ENCODE data around the gene AFF1.

Gene AFF1

GRCh38 chr4:86918539-86919072, 16.2 kb upstream of the AFF1 start:
- TF ChIP-seq RAD21 (IDR thresholded peaks at IDR 0.05; ENCODE audit: low read depth) (no peak), ZBTB7A (IDR thresholded peaks at IDR 0.05; ENCODE audit: low read depth) (no peak), TEAD4 (IDR thresholded peaks at IDR 0.05) (no peak), NFIC (IDR thresholded peaks at IDR 0.05) (no peak), FOXM1 (IDR thresholded peaks at IDR 0.05; ENCODE audit: borderline replicate concordance, low read depth) (no peak), EGR1 (IDR thresholded peaks at IDR 0.05) (no peak), CEBPB (IDR thresholded peaks at IDR 0.05) (no peak), TAF1 (IDR thresholded peaks at IDR 0.05; ENCODE audit: low read depth) (no peak), CREB1 (IDR thresholded peaks at IDR 0.05; ENCODE audit: low read depth) (no peak), EP300 (IDR thresholded peaks at IDR 0.05; ENCODE audit: borderline replicate concordance) (no peak), TCF12 (IDR thresholded peaks at IDR 0.05; ENCODE audit: low read depth) (no peak), YY1 (IDR thresholded peaks at IDR 0.05; ENCODE audit: low read depth) (no peak)
- TF ChIP-seq, protein P1, sequence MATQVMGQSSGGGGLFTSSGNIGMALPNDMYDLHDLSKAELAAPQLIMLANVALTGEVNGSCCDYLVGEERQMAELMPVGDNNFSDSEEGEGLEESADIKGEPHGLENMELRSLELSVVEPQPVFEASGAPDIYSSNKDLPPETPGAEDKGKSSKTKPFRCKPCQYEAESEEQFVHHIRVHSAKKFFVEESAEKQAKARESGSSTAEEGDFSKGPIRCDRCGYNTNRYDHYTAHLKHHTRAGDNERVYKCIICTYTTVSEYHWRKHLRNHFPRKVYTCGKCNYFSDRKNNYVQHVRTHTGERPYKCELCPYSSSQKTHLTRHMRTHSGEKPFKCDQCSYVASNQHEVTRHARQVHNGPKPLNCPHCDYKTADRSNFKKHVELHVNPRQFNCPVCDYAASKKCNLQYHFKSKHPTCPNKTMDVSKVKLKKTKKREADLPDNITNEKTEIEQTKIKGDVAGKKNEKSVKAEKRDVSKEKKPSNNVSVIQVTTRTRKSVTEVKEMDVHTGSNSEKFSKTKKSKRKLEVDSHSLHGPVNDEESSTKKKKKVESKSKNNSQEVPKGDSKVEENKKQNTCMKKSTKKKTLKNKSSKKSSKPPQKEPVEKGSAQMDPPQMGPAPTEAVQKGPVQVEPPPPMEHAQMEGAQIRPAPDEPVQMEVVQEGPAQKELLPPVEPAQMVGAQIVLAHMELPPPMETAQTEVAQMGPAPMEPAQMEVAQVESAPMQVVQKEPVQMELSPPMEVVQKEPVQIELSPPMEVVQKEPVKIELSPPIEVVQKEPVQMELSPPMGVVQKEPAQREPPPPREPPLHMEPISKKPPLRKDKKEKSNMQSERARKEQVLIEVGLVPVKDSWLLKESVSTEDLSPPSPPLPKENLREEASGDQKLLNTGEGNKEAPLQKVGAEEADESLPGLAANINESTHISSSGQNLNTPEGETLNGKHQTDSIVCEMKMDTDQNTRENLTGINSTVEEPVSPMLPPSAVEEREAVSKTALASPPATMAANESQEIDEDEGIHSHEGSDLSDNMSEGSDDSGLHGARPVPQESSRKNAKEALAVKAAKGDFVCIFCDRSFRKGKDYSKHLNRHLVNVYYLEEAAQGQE (IDR thresholded peaks at IDR 0.05; ENCODE audit: low read depth): no peak
- TF ChIP-seq, protein P2, sequence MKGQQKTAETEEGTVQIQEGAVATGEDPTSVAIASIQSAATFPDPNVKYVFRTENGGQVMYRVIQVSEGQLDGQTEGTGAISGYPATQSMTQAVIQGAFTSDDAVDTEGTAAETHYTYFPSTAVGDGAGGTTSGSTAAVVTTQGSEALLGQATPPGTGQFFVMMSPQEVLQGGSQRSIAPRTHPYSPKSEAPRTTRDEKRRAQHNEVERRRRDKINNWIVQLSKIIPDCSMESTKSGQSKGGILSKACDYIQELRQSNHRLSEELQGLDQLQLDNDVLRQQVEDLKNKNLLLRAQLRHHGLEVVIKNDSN (IDR thresholded peaks at IDR 0.05): no peak
- TF ChIP-seq, protein P3, sequence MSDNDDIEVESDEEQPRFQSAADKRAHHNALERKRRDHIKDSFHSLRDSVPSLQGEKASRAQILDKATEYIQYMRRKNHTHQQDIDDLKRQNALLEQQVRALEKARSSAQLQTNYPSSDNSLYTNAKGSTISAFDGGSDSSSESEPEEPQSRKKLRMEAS (IDR thresholded peaks at IDR 0.05): no peak

DNA sequence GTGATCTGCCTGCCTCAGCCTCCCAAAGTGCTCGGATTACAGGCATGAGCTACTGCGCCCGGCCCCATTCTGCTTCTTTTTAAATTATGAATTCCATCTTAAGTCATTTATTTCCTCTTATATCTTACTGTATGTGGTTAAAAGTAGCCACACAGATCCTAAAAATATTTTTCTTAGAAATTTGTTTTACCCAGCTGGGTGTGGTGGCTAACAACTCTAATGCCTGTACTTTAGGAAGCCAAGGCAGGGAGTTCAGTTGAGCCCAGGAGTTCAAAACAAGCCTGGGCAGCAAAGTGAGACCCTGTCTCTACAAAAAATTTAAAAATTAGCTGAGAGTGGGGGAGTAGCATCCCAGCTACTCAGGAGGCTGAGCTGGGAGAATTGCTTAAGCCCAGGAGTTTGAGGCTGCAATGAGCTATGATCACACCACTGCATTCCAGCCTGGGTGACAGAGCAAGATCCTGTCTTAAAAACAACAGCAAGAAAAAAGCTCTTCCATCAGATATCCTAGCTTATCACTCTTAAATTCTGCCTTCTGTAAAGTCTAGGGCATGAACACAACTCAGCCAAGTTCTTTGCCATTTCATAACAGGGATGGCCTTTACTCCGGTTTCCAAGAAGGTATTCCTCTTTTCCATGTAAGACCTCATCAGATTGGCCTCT, 15.1 kb upstream of the AFF1 start:
- TF ChIP-seq EGR1 (IDR thresholded peaks at IDR 0.05) (no peak), TAF1 (IDR thresholded peaks at IDR 0.05; ENCODE audit: low read depth) (no peak), RAD21 (IDR thresholded peaks at IDR 0.05; ENCODE audit: low read depth) (no peak), CREB1 (IDR thresholded peaks at IDR 0.05; ENCODE audit: low read depth) (no peak), ZBTB7A (IDR thresholded peaks at IDR 0.05; ENCODE audit: low read depth) (no peak), YY1 (IDR thresholded peaks at IDR 0.05; ENCODE audit: low read depth) (no peak), CEBPB (IDR thresholded peaks at IDR 0.05) (no peak), FOXM1 (IDR thresholded peaks at IDR 0.05; ENCODE audit: borderline replicate concordance, low read depth) (no peak)
- TF ChIP-seq, protein P3 (IDR thresholded peaks at IDR 0.05): no peak
- TF ChIP-seq, protein P2 (IDR thresholded peaks at IDR 0.05): no peak
- TF ChIP-seq, protein P1 (IDR thresholded peaks at IDR 0.05; ENCODE audit: low read depth): no peak

DNA sequence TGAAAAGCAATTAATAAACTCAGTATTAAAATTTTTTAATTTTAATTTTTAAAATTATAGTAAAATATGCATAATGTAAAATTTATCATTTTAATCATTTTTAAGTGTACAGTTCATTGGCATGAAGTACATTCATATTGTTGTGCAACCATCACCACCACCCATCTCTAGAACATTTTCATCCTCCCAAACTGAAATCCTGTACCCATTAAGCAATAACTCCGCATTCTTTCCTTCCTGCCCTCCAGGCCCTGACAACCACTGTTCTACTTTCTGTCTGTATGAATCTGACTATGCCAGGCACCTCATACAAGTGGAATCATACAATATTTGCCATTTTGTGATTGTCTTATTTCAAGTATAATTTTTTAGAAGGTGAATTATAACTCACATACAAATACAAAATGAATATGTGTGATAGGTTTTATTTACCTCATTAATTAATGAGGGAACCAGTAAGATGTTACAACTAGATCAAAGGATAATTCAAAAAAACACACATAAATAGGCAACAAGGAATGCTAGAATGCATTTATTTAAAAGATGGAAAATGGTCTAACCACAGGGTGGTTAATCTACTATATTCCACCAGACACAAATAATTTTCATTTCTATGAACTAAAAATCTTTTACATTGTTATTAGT, 13.1 kb upstream of the AFF1 start:
- TF ChIP-seq EGR1 (IDR thresholded peaks at IDR 0.05) (no peak), NFIC (IDR thresholded peaks at IDR 0.05) (no peak), TEAD4 (IDR thresholded peaks at IDR 0.05) (no peak), FOXM1 (IDR thresholded peaks at IDR 0.05; ENCODE audit: borderline replicate concordance, low read depth) (no peak), YY1 (IDR thresholded peaks at IDR 0.05; ENCODE audit: low read depth) (no peak), TAF1 (IDR thresholded peaks at IDR 0.05; ENCODE audit: low read depth) (no peak), CEBPB (IDR thresholded peaks at IDR 0.05) (no peak), TCF12 (IDR thresholded peaks at IDR 0.05; ENCODE audit: low read depth) (no peak), EP300 (IDR thresholded peaks at IDR 0.05; ENCODE audit: borderline replicate concordance) (no peak)
- TF ChIP-seq, protein P2 (IDR thresholded peaks at IDR 0.05): no peak

GRCh38 chr4:86924811-86925210, 10.0 kb upstream of the AFF1 start:
- no peak for TF ChIP-seq TAF1 (IDR thresholded peaks at IDR 0.05; ENCODE audit: low read depth)
- peak; percentile 24; the same call in 1 of the 2 replicates for TF ChIP-seq EP300 (IDR thresholded peaks at IDR 0.05; ENCODE audit: borderline replicate concordance)

DNA sequence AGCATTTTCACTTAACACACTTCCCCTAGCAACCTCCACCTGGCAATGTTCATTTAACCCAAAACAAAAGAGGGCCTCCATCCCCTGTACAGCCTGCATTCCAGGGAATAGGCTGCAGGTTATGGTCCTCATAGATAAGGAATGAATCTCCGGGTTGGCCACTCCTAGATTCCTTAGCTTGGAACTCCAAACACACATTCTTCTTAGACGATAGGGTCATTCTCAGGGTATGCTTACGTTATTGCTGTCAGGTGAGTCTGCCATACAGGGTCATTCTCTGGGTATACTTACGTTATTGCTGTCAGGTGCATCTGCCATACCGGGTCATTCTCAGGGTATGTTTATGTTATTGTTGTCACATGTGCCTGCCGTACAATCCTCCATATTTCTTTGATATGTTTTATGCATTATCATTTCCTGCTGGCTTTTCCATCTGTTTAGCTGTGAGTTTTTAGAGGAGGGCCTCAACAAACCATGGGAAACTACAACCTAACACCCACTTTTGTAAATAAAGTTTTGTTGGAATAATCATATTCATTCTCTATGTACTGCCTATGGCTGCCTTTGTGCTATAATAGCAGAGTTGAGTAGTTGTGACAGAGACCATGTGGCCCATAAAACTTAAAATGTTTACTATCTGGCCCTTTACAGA, 8.2 kb upstream of the AFF1 start:
- TF ChIP-seq CREB1 (IDR thresholded peaks at IDR 0.05; ENCODE audit: low read depth) (no peak), CEBPB (IDR thresholded peaks at IDR 0.05) (no peak), EGR1 (IDR thresholded peaks at IDR 0.05) (no peak), YY1 (IDR thresholded peaks at IDR 0.05; ENCODE audit: low read depth) (no peak)
